SK-N-SH (cell line): ENCODE measurements around the gene STK32C.
"Not testable (repeated sequence)": the region's sequence is repeated elsewhere in the genome, so short reads cannot be mapped to it uniquely, and the experiment has no call there.

Experiments used
- EP300 ChIP-seq, 2 experiments: IDR thresholded peaks; 2 replicates each; pipeline versions ENCODE4 v1.4.0 to v1.6.1; 2012; ENCODE audit warnings: borderline replicate concordance in 1 of 2, low read depth in 1 of 2, low read length in 1 of 2
- EZH2phosphoT487 ChIP-seq: fragments of 200-600 bp; sonication (generic); IDR thresholded peaks from 2 replicates; pipeline ENCODE4 v1.6.1; 2017; ENCODE audit warnings: low read depth, mixed run types, mild to moderate bottlenecking, antibody characterized with exemption, moderate library complexity, borderline replicate concordance
- GABPA ChIP-seq: IDR thresholded peaks from 2 replicates; pipeline ENCODE4 v1.4.0; 2012; ENCODE audit warnings: low read depth, mild to moderate bottlenecking
- GATA2 ChIP-seq: sonication (generic); formaldehyde crosslinking; IDR thresholded peaks from 2 replicates; pipeline ENCODE4 v1.5.0; 2020; ENCODE audit warnings: mild to moderate bottlenecking, missing genetic modification reagents
- MXI1 ChIP-seq: IDR thresholded peaks from 2 replicates; pipeline ENCODE4 v1.6.1; 2012; ENCODE audit warnings: mild to moderate bottlenecking, low read depth, low read length, improper control_type of control experiment
- NRF1 ChIP-seq: IDR thresholded peaks from 2 replicates; pipeline ENCODE4 v1.6.1; 2012; ENCODE audit warnings: low read depth, mild to moderate bottlenecking, low read length
- REST ChIP-seq: IDR thresholded peaks from 2 replicates; pipeline ENCODE4 v1.6.1; 2012; ENCODE audit warnings: mild to moderate bottlenecking, low read depth, low read length, moderate library complexity
- RFX5 ChIP-seq: IDR thresholded peaks from 2 replicates; pipeline ENCODE4 v1.6.1; 2012; ENCODE audit warnings: mild to moderate bottlenecking, improper control_type of control experiment, low read length
- TAF1 ChIP-seq: IDR thresholded peaks from 2 replicates; pipeline ENCODE4 v1.6.1; 2012; ENCODE audit warnings: low read depth, mild to moderate bottlenecking, low read length, moderate library complexity, borderline replicate concordance
- TCF12 ChIP-seq: IDR thresholded peaks from 2 replicates; pipeline ENCODE4 v1.4.0; 2012
- TEAD4 ChIP-seq: IDR thresholded peaks from 2 replicates; pipeline ENCODE4 v1.4.0; 2012; ENCODE audit warnings: mild to moderate bottlenecking, borderline replicate concordance; ENCODE audit not compliant: insufficient read depth
- USF2 ChIP-seq: fragments of 150-350 bp; IDR thresholded peaks from 2 replicates; pipeline ENCODE4 v1.6.1; 2017; ENCODE audit warnings: antibody characterized with exemption, low read length, low read depth, borderline replicate concordance
- YY1 ChIP-seq: IDR thresholded peaks from 2 replicates; pipeline ENCODE4 v1.4.0; 2012; ENCODE audit warnings: low read depth, mild to moderate bottlenecking
- TF ChIP-seq, protein P1 (sequence below): fragments of 200-600 bp; sonication (generic); IDR thresholded peaks from 2 replicates; pipeline ENCODE4 v1.6.1; 2017; ENCODE audit warnings: antibody characterized with exemption, mild to moderate bottlenecking, moderate library complexity

GRCh38 chr10:132267916-132268315 lies 39.8 kb downstream of the STK32C start:
- TF ChIP-seq, protein P1, sequence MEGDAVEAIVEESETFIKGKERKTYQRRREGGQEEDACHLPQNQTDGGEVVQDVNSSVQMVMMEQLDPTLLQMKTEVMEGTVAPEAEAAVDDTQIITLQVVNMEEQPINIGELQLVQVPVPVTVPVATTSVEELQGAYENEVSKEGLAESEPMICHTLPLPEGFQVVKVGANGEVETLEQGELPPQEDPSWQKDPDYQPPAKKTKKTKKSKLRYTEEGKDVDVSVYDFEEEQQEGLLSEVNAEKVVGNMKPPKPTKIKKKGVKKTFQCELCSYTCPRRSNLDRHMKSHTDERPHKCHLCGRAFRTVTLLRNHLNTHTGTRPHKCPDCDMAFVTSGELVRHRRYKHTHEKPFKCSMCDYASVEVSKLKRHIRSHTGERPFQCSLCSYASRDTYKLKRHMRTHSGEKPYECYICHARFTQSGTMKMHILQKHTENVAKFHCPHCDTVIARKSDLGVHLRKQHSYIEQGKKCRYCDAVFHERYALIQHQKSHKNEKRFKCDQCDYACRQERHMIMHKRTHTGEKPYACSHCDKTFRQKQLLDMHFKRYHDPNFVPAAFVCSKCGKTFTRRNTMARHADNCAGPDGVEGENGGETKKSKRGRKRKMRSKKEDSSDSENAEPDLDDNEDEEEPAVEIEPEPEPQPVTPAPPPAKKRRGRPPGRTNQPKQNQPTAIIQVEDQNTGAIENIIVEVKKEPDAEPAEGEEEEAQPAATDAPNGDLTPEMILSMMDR = not testable (repeated sequence)
- not testable (repeated sequence) for TF ChIP-seq NRF1; REST; TCF12; GABPA; EP300 (IDR thresholded peaks at IDR 0.05; ENCODE audit: borderline replicate concordance in 1 of 2, low read depth in 1 of 2, low read length in 1 of 2); USF2; MXI1; TAF1; TEAD4; RFX5; YY1; GATA2 (CRISPR knock-in tag); EZH2phosphoT487
